HCT116 (cell line): ENCODE data around the gene CD69. TPM values are rescaled to one million over a fixed set of nuclear protein-coding genes. Genes with fewer than 3 reads are reported as not detected.

Source experiments
- ATAC-seq: fragments of 200-7000 bp; cut with Tn5 transposase; 2 replicates; pipeline ENCODE4 v1.9.1; 2020; ENCODE audit warnings: mild to moderate bottlenecking, moderate library complexity
- BruUV-seq: library from RNA; stranded (reverse); fragments of 400-500 nt; replicated peaks from 2 replicates; lab custom pipeline; 2021; lab: Mats Ljungman, UMichigan
- CTCF ChIA-PET: fragments of 300-600 bp; sonication (Branson Sonifier 250); formaldehyde crosslinking; loops from one replicate; lab custom pipeline; 2021; ENCODE audit warnings: antibody characterized with exemption; lab: Charles Lee
- POLR2A ChIA-PET: fragments of 300-600, 350-600 bp; sonication (Branson Sonifier 250); formaldehyde crosslinking; loops from one replicate; lab custom pipeline; 2021; ENCODE audit warnings: antibody characterized with exemption; lab: Charles Lee
- RAD21 ChIA-PET, 2 experiments: fragments of 300-600 bp; sonication (Branson Sonifier 250); formaldehyde crosslinking; loops; one replicate each; lab custom pipeline; 2023; ENCODE audit warnings: low total read pairs in 2 of 2; ENCODE audit not compliant: uncharacterized antibody in 2 of 2, unreplicated experiment in 2 of 2, low non-redundant PET in 1 of 2; lab: Charles Lee
- DNase-seq: peaks from one replicate; pipeline ENCODE4 v3.0.0-alpha.2; 2010; ENCODE audit warnings: low read depth, low spot score
- H2AFZ ChIP-seq: fragments of 200-600 bp; shearing (Covaris generic), sonication (generic); 2 replicates; pipeline ENCODE4 v1.6.1; 2017; ENCODE audit warnings: low read depth, mixed run types, mixed read lengths, antibody characterized with exemption, low read length; ENCODE audit not compliant: poor library complexity, severe bottlenecking
- H3K27ac ChIP-seq: 2 replicates; pipeline ENCODE4 v1.5.1; 2012; ENCODE audit warnings: low read depth, low read length
- H3K27me3 ChIP-seq: fragments of 200-600 bp; sonication (generic); 2 replicates; pipeline ENCODE4 v1.6.1; 2016; ENCODE audit warnings: mixed run types, low read length, mixed read lengths; ENCODE audit not compliant: insufficient read depth
- H3K36me3 ChIP-seq, 2 experiments: fragments of 200-500 bp in 1 of 2; fragments of 200-600 bp in 1 of 2; sonication (Bioruptor generic) in 1 of 2; sonication (generic) in 1 of 2; 2 replicates each; pipeline versions ENCODE4 v1.5.1 to v1.6.1; 2014 to 2016; ENCODE audit warnings: low read length in 2 of 2, inconsistent platforms in 1 of 2, mixed read lengths in 1 of 2, mixed run types in 1 of 2; ENCODE audit not compliant: insufficient read depth in 2 of 2, control insufficient read depth in 1 of 2
- H3K4me1 ChIP-seq, 2 experiments: fragments of 200-600 bp in 1 of 2; sonication (generic) in 1 of 2; 2 replicates each; pipeline versions ENCODE4 v1.5.1 to v1.6.1; 2012 to 2017; ENCODE audit warnings: low read length in 2 of 2, inconsistent platforms in 1 of 2, mild to moderate bottlenecking in 1 of 2, mixed read lengths in 1 of 2, mixed run types in 1 of 2, moderate library complexity in 1 of 2; ENCODE audit not compliant: insufficient read depth in 2 of 2, control insufficient read depth in 1 of 2
- H3K4me2 ChIP-seq: fragments of 200-600 bp; sonication (generic); 2 replicates; pipeline ENCODE4 v1.6.1; 2017; ENCODE audit warnings: mixed run types, low read length, mixed read lengths
- H3K4me3 ChIP-seq, 2 experiments: fragments of 200-600 bp in 1 of 2; sonication (generic) in 1 of 2; replicated peaks in 1 of 2; 2 replicates each; pipeline ENCODE4 v1.5.1; 2011 to 2016; ENCODE audit warnings: low read length in 2 of 2, control low read depth in 1 of 2, low read depth in 1 of 2, mild to moderate bottlenecking in 1 of 2, mixed read lengths in 1 of 2, mixed run types in 1 of 2
- H3K79me2 ChIP-seq: fragments of 200-600 bp; sonication (generic); 2 replicates; pipeline ENCODE4 v1.6.1; 2017; ENCODE audit warnings: mild to moderate bottlenecking, mixed run types, low read length, moderate library complexity, mixed read lengths; ENCODE audit not compliant: insufficient read depth
- H3K9ac ChIP-seq: fragments of 200-600 bp; sonication (generic); 2 replicates; pipeline ENCODE4 v1.6.1; 2016; ENCODE audit warnings: low read length, mixed read lengths
- H3K9me2 ChIP-seq: fragments of 200-600 bp; sonication (generic), shearing (Covaris generic); 2 replicates; pipeline ENCODE4 v1.6.1; 2017; ENCODE audit warnings: mixed run types, mild to moderate bottlenecking, moderate library complexity; ENCODE audit not compliant: insufficient read depth
- H3K9me3 ChIP-seq, 2 experiments: fragments of 200-500 bp in 1 of 2; fragments of 200-600 bp in 1 of 2; sonication (Bioruptor generic) in 1 of 2; sonication (generic) in 1 of 2; 2 replicates each; pipeline ENCODE4 v1.6.1; 2014 to 2017; ENCODE audit warnings: low read length in 2 of 2, mixed read lengths in 2 of 2, inconsistent platforms in 1 of 2, low read depth in 1 of 2, mild to moderate bottlenecking in 1 of 2, mixed run types in 1 of 2, moderate library complexity in 1 of 2; ENCODE audit not compliant: control insufficient read depth in 1 of 2, insufficient read depth in 1 of 2
- H4K20me1 ChIP-seq: fragments of 200-600 bp; sonication (generic), shearing (Covaris generic); 2 replicates; pipeline ENCODE4 v1.6.1; 2017; ENCODE audit warnings: mixed run types, mild to moderate bottlenecking, moderate library complexity; ENCODE audit not compliant: insufficient read depth
- ATF3 ChIP-seq: IDR thresholded peaks from 2 replicates; pipeline ENCODE4 v1.6.1; 2012
- CBX3 ChIP-seq: IDR thresholded peaks from 2 replicates; pipeline ENCODE4 v1.6.1; 2012; ENCODE audit warnings: low read depth
- CEBPB ChIP-seq: IDR thresholded peaks from 2 replicates; pipeline ENCODE4 v1.6.1; 2012; ENCODE audit warnings: low read depth
- EZH2 ChIP-seq: fragments of 200-600 bp; sonication (generic); IDR thresholded peaks from 2 replicates; pipeline ENCODE4 v1.6.1; 2017; ENCODE audit warnings: antibody characterized with exemption, mixed run types
- EZH2phosphoT487 ChIP-seq: fragments of 200-600 bp; IDR thresholded peaks from 2 replicates; pipeline ENCODE4 v1.6.1; 2018; ENCODE audit warnings: antibody characterized with exemption, borderline replicate concordance
- FOSL1 ChIP-seq: IDR thresholded peaks from 2 replicates; pipeline ENCODE4 v1.6.1; 2012; ENCODE audit warnings: low read depth
- JUND ChIP-seq: IDR thresholded peaks from 2 replicates; pipeline ENCODE4 v1.6.1; 2012
- MAX ChIP-seq: IDR thresholded peaks from 2 replicates; pipeline ENCODE4 v1.6.1; 2012
- POLR2A ChIP-seq: IDR thresholded peaks from 2 replicates; pipeline ENCODE4 v1.7.0; 2011; ENCODE audit warnings: borderline replicate concordance; ENCODE audit not compliant: insufficient read depth, insufficient read length; ENCODE audit errors: extremely low read depth
- POLR2AphosphoS5 ChIP-seq: IDR thresholded peaks from 2 replicates; pipeline ENCODE4 v1.6.1; 2011; ENCODE audit warnings: mild to moderate bottlenecking, low read depth, low read length, moderate library complexity
- RAD21 ChIP-seq: IDR thresholded peaks from 2 replicates; pipeline ENCODE4 v1.6.1; 2012; ENCODE audit warnings: low read depth, mild to moderate bottlenecking
- SIN3A ChIP-seq: IDR thresholded peaks from 2 replicates; pipeline ENCODE4 v1.6.1; 2012; ENCODE audit warnings: low read depth
- SP1 ChIP-seq: IDR thresholded peaks from 2 replicates; pipeline ENCODE4 v1.6.1; 2012; ENCODE audit warnings: low read depth
- SRF ChIP-seq: IDR thresholded peaks from 2 replicates; pipeline ENCODE4 v1.6.1; 2012; ENCODE audit warnings: low read depth
- TCF7L2 ChIP-seq: IDR thresholded peaks from 2 replicates; pipeline ENCODE4 v1.7.0; 2011; ENCODE audit warnings: borderline replicate concordance, inconsistent platforms; ENCODE audit not compliant: insufficient read depth, insufficient read length; ENCODE audit errors: extremely low read depth
- YY1 ChIP-seq: IDR thresholded peaks from 2 replicates; pipeline ENCODE4 v1.6.1; 2011; ENCODE audit warnings: low read length, low read depth, moderate library complexity, mild to moderate bottlenecking; ENCODE audit not compliant: insufficient replicate concordance; ENCODE audit errors: extremely low read depth
- ZBTB33 ChIP-seq: IDR thresholded peaks from 2 replicates; pipeline ENCODE4 v1.6.1; 2011; ENCODE audit warnings: mild to moderate bottlenecking, low read length, moderate library complexity; ENCODE audit not compliant: insufficient replicate concordance; ENCODE audit errors: extremely low read depth
- ZFX ChIP-seq: fragments of 450-650 bp; IDR thresholded peaks from 2 replicates; pipeline ENCODE4 v1.6.1; 2017
- ZNF274 ChIP-seq: fragments of 200-500 bp; sonication (Bioruptor generic); IDR thresholded peaks from 2 replicates; pipeline ENCODE4 v1.6.1; 2014; ENCODE audit warnings: mild to moderate bottlenecking, low read depth, low read length, inconsistent platforms
- intact Hi-C: fragments of 100-400 bp; cut with micrococcal nuclease; formaldehyde crosslinking; loops from 2 replicates; pipeline ENCODE4 v1.10.0; 2022
- total RNA-seq: library from RNA; stranded (reverse); gene quantifications from one replicate; pipeline ENCODE4 v1.2.1, GENCODE V29; 2021; ENCODE audit not compliant: unreplicated experiment

The CD69 gene
- total RNA-seq, 1 experiment from 2014 or later, result not detected

GRCh38 chr12:9756170-9756569 is 4.5 kb downstream of the CD69 start:
- Histone ChIP-seq H3K4me3 (no peak overlapping the region), H3K36me3 (no peaks in the 10 kb centered on the region), H3K27ac (no peak overlapping the region), H3K4me2 (no peak overlapping the region), H3K27me3 (peaks cover 60% of the 10 kb centered on the region), H3K79me2 (no peaks in the 10 kb centered on the region), H2AFZ (no peak overlapping the region), H4K20me1 (no peaks in the 10 kb centered on the region), H3K9me3 (no peaks in the 10 kb centered on the region), H3K4me1 (no peaks in the 10 kb centered on the region; a peak in 1 of 4 replicates), H3K9me2 (no peaks in the 10 kb centered on the region), H3K9ac (no peak overlapping the region)
- TF ChIP-seq CBX3 (no peak), CEBPB (no peak), JUND (no peak), EZH2 (no peak), SP1 (no peak), ATF3 (no peak), ZFX (no peak), MAX (no peak), ZNF274 (no peak), FOSL1 (no peak), POLR2AphosphoS5 (no peak)
- ChIA-PET CTCF (interaction anchor here (2.2 kb wide), 1 partner anchor 13 kb away, joined by 10 read pairs; no protein-coding TSS in a partner anchor), RAD21 (no interaction called here), POLR2A (no interaction called here)
- DNase-seq (no peak), ATAC-seq (no peak)
- BruUV-seq, result no TSS peak
- intact Hi-C loops, result no loop called here

GRCh38 chr12:9755567-9755966 is 5.1 kb downstream of the CD69 start:
- no TSS peak for BruUV-seq
- peaks cover 0 to 1% of the 10 kb centered on the region in 2 experiments; a peak in 2 of 4 replicates for H3K4me1 ChIP-seq
- H3K4me3 ChIP-seq, result no peak overlapping the region
- no peaks in the 10 kb centered on the region for H3K9me2 ChIP-seq
- H4K20me1 ChIP-seq, result no peaks in the 10 kb centered on the region
- ChIA-PET CTCF (interaction anchor here (2.2 kb wide), 1 partner anchor 13 kb away, joined by 10 read pairs; no protein-coding TSS in a partner anchor), RAD21 (no interaction called here), POLR2A (no interaction called here)
- intact Hi-C loops, result no loop called here
- no peak overlapping the region for H3K27ac ChIP-seq
- no peak overlapping the region for H3K9ac ChIP-seq
- H2AFZ ChIP-seq, result no peak overlapping the region
- no peaks in the 10 kb centered on the region for H3K9me3 ChIP-seq
- ATAC-seq (no peak), DNase-seq (no peak)
- H3K4me2 ChIP-seq, result no peak overlapping the region
- H3K27me3 ChIP-seq, result peaks cover 54% of the 10 kb centered on the region
- H3K79me2 ChIP-seq, result no peaks in the 10 kb centered on the region
- H3K36me3 ChIP-seq, result no peaks in the 10 kb centered on the region
- TF ChIP-seq FOSL1, result no peak
- no peak for TF ChIP-seq CBX3
- TF ChIP-seq ZFX, result no peak
- no peak for TF ChIP-seq JUND
- TF ChIP-seq SIN3A, result no peak
- TF ChIP-seq ZBTB33, result no peak
- TF ChIP-seq ZNF274, result no peak
- no peak for TF ChIP-seq SP1
- TF ChIP-seq POLR2A, result no peak
- TF ChIP-seq SRF, result no peak
- no peak for TF ChIP-seq EZH2phosphoT487
- no peak for TF ChIP-seq ATF3
- TF ChIP-seq EZH2, result no peak
- no peak for TF ChIP-seq CEBPB
- TF ChIP-seq TCF7L2, result no peak
- no peak for TF ChIP-seq MAX
- no peak for TF ChIP-seq RAD21
- TF ChIP-seq YY1, result no peak
